Measurements from ENCODE around the gene KYNU.

Gene KYNU

GRCh38 chr2:142933916-142934315 is 56.5 kb downstream of the KYNU start:
- Histone ChIP-seq H3K4me2 (no peak overlapping the region), H3K36me3 (ENCODE audit: insufficient read depth) (no peaks in the 10 kb centered on the region), H3K9ac (no peak overlapping the region), H4K20me1 (ENCODE audit: insufficient read depth) (no peaks in the 10 kb centered on the region), H3K27ac (no peak overlapping the region), H3K27me3 (ENCODE audit: insufficient read depth, low read depth) (no peaks in the 10 kb centered on the region), H3K4me1 (ENCODE audit: low read depth, poor library complexity, severe bottlenecking) (no peaks in the 10 kb centered on the region), H3K79me2 (ENCODE audit: insufficient read depth, low read depth) (no peaks in the 10 kb centered on the region), H3K4me3 (IDR thresholded peaks at IDR 0.05; ENCODE audit: insufficient read depth, low read depth, low read length) (no peak overlapping the region), H2AFZ (ENCODE audit: low read depth) (no peak overlapping the region)
- TF ChIP-seq CTCF (conservative IDR thresholded peaks at IDR 0.05; ENCODE audit: low read depth, low read length) = no peak

- Histone ChIP-seq H3K4me3 (IDR thresholded peaks at IDR 0.05; ENCODE audit: insufficient read depth, low read depth, low read length) (no peak overlapping the region), H3K4me2 (no peak overlapping the region), H4K20me1 (ENCODE audit: insufficient read depth) (no peaks in the 10 kb centered on the region), H3K4me1 (ENCODE audit: low read depth, poor library complexity, severe bottlenecking) (no peaks in the 10 kb centered on the region), H3K9ac (no peak overlapping the region), H2AFZ (ENCODE audit: low read depth) (no peak overlapping the region), H3K36me3 (ENCODE audit: insufficient read depth) (no peaks in the 10 kb centered on the region), H3K79me2 (ENCODE audit: insufficient read depth, low read depth) (no peaks in the 10 kb centered on the region), H3K27ac (no peak overlapping the region), H3K27me3 (ENCODE audit: insufficient read depth, low read depth) (no peaks in the 10 kb centered on the region)
- TF ChIP-seq CTCF (conservative IDR thresholded peaks at IDR 0.05; ENCODE audit: low read depth, low read length) = no peak
These were observed 58.2 kb downstream of the KYNU start for GRCh38 chr2:142935563-142936089.

GRCh38 chr2:142936629-142937028 is 59.2 kb downstream of the KYNU start:
- H3K4me1 ChIP-seq (ENCODE audit: low read depth, poor library complexity, severe bottlenecking) = no peaks in the 10 kb centered on the region
- H3K27ac ChIP-seq = no peak overlapping the region
- no peak for TF ChIP-seq CTCF (conservative IDR thresholded peaks at IDR 0.05; ENCODE audit: low read depth, low read length)
- no peak overlapping the region for H2AFZ ChIP-seq (ENCODE audit: low read depth)
- H3K36me3 ChIP-seq (ENCODE audit: insufficient read depth) = no peaks in the 10 kb centered on the region
- no peak overlapping the region for H3K4me2 ChIP-seq
- H3K79me2 ChIP-seq (ENCODE audit: insufficient read depth, low read depth) = no peaks in the 10 kb centered on the region
- H3K4me3 ChIP-seq (IDR thresholded peaks at IDR 0.05; ENCODE audit: insufficient read depth, low read depth, low read length) = no peak overlapping the region
- no peak overlapping the region for H3K9ac ChIP-seq
- H4K20me1 ChIP-seq (ENCODE audit: insufficient read depth) = no peaks in the 10 kb centered on the region
- H3K27me3 ChIP-seq (ENCODE audit: insufficient read depth, low read depth) = no peaks in the 10 kb centered on the region

- Histone ChIP-seq H3K27me3 (ENCODE audit: insufficient read depth, low read depth) (no peaks in the 10 kb centered on the region), H3K4me3 (IDR thresholded peaks at IDR 0.05; ENCODE audit: insufficient read depth, low read depth, low read length) (no peak overlapping the region), H3K79me2 (ENCODE audit: insufficient read depth, low read depth) (no peaks in the 10 kb centered on the region), H3K4me2 (no peak overlapping the region), H3K36me3 (ENCODE audit: insufficient read depth) (no peaks in the 10 kb centered on the region), H2AFZ (ENCODE audit: low read depth) (no peak overlapping the region), H3K27ac (no peak overlapping the region), H3K4me1 (ENCODE audit: low read depth, poor library complexity, severe bottlenecking) (no peaks in the 10 kb centered on the region), H3K9ac (no peak overlapping the region), H4K20me1 (ENCODE audit: insufficient read depth) (no peaks in the 10 kb centered on the region)
- no peak for TF ChIP-seq CTCF (conservative IDR thresholded peaks at IDR 0.05; ENCODE audit: low read depth, low read length)
These were observed 59.9 kb downstream of the KYNU start for GRCh38 chr2:142937347-142937746.

Data from KMS-11 (cell line).